Upper lobe of left lung (tissue), 6 donors: ENCODE data around the gene GALP. TPM values are rescaled to one million over a fixed set of nuclear protein-coding genes. Genes with fewer than 3 reads are reported as not detected.

Source experiments
- ATAC-seq, 2 donors: fragments of 200-7000 bp; cut with Tn5 transposase; one replicate each; pipeline ENCODE4 v1.9.1; 2022; ENCODE audit warnings: mild to moderate bottlenecking in 2 of 2, moderate library complexity in 2 of 2; ENCODE audit not compliant: low FRiP score in 2 of 2
- DNase-seq, 2 donors: peaks; one replicate each; pipeline ENCODE4 v3.0.0-alpha.2; 2019 to 2020
- H3K27ac ChIP-seq, 4 donors: fragments of 200-600 bp; sonication (generic); one replicate each; pipeline ENCODE4 v1.5.1; 2016 to 2019
- H3K27me3 ChIP-seq, 4 donors: fragments of 200-600 bp; sonication (generic); one replicate each; pipeline ENCODE4 v1.5.1; 2017 to 2019
- H3K36me3 ChIP-seq, 4 donors: fragments of 200-600 bp; sonication (generic); one replicate each; pipeline ENCODE4 v1.5.1; 2016 to 2019
- H3K4me1 ChIP-seq, 4 donors: fragments of 200-600 bp; sonication (generic); one replicate each; pipeline ENCODE4 v1.5.1; 2018 to 2019
- H3K4me3 ChIP-seq, 4 donors: fragments of 200-600 bp; sonication (generic); one replicate each; pipeline ENCODE4 v1.5.1; 2017 to 2019; ENCODE audit warnings: mild to moderate bottlenecking in 2 of 4, moderate library complexity in 1 of 4
- H3K9me3 ChIP-seq, 4 donors: fragments of 200-600 bp; sonication (generic); one replicate each; pipeline ENCODE4 v1.5.1; 2018 to 2019
- EP300 ChIP-seq, 4 donors: sonication (generic); formaldehyde crosslinking; IDR thresholded peaks; one replicate each; pipeline ENCODE4 v1.5.1; 2017; ENCODE audit warnings: antibody characterized with exemption in 4 of 4, control low read depth in 2 of 4
- POLR2A ChIP-seq, 4 donors: fragments of 450-650 bp; IDR thresholded peaks; one replicate each; pipeline ENCODE4 v1.5.1; 2016 to 2017; ENCODE audit warnings: antibody characterized with exemption in 4 of 4, mild to moderate bottlenecking in 2 of 4
- POLR2AphosphoS5 ChIP-seq, 2 donors: sonication (generic); formaldehyde crosslinking; IDR thresholded peaks; one replicate each; pipeline ENCODE4 v1.5.1; 2017; ENCODE audit warnings: antibody characterized with exemption in 2 of 2
- WGBS, 2 donors: methylation state at CpG; one replicate each; pipeline ENCODE4 v1.1.5; 2017 to 2018; 5-methylcytosine and 5-hydroxymethylcytosine counted together
- total RNA-seq, 6 donors: library from RNA; depleted of rRNA in 4 of 6; stranded (reverse); fragments of >200 nt in 4 of 6; gene quantifications; one replicate each; pipeline versions ENCODE4 v1.1.0 to v1.2.1, GENCODE V29; 2016 to 2021
- TF ChIP-seq, protein P1 (sequence below), 6 experiments: fragments of 450-650 bp in 4 of 6; fragments of 200-600 bp in 2 of 6; sonication (generic) in 2 of 6; IDR thresholded peaks; one replicate each; pipeline ENCODE4 v1.5.1; 2016 to 2019; ENCODE audit warnings: antibody characterized with exemption in 6 of 6
- donor health status: DM: no; HTN: no; CAD: no; lungs with moderate emphysema.
- donor health status: DM: no; HTN: yes; CAD: no; lungs with severe emphysema.

Gene GALP
- total RNA-seq, 6 donors from 2014 or later: not detected

DNA sequence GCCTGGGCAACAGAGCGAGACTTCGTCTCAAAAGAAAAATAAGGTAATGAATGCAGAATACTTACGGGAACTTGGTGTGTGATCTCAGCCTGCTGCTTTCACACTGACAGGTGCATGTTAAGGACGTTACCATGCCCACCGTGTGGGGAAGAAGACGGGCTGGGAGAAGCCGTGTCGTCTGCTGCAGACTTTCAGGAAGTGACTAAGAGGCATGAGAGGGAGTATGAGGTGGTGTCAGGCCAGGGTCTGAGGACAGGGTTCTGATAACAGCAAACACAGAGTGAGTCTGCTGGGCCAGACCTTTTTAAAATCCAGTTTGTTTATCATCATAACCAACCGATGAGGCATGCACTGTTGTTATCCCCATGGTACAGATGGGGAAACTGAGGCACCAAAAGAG lies 13.6 kb upstream of the GALP start:
- DNase-seq (no peak), ATAC-seq (no peak)
- Histone ChIP-seq H3K9me3 (no peaks in the 10 kb centered on the region), H3K4me1 (peaks cover under 1 to 7% (median 2%) of the 10 kb centered on the region in 4 donors), H3K27ac (no peak overlapping the region), H3K27me3 (no peaks in the 10 kb centered on the region), H3K36me3 (peaks cover 0 to 34% (median 21%) of the 10 kb centered on the region in 4 donors), H3K4me3 (no peak overlapping the region)
- 69% methylated on average over 9 of the region's 9 CpGs for WGBS, 2 donors
- TF ChIP-seq, protein P1, sequence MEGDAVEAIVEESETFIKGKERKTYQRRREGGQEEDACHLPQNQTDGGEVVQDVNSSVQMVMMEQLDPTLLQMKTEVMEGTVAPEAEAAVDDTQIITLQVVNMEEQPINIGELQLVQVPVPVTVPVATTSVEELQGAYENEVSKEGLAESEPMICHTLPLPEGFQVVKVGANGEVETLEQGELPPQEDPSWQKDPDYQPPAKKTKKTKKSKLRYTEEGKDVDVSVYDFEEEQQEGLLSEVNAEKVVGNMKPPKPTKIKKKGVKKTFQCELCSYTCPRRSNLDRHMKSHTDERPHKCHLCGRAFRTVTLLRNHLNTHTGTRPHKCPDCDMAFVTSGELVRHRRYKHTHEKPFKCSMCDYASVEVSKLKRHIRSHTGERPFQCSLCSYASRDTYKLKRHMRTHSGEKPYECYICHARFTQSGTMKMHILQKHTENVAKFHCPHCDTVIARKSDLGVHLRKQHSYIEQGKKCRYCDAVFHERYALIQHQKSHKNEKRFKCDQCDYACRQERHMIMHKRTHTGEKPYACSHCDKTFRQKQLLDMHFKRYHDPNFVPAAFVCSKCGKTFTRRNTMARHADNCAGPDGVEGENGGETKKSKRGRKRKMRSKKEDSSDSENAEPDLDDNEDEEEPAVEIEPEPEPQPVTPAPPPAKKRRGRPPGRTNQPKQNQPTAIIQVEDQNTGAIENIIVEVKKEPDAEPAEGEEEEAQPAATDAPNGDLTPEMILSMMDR (IDR thresholded peaks at IDR 0.05): no peak
- TF ChIP-seq POLR2A (IDR thresholded peaks at IDR 0.05) (no peak), EP300 (IDR thresholded peaks at IDR 0.05) (no peak), POLR2AphosphoS5 (IDR thresholded peaks at IDR 0.05) (no peak)

DNA sequence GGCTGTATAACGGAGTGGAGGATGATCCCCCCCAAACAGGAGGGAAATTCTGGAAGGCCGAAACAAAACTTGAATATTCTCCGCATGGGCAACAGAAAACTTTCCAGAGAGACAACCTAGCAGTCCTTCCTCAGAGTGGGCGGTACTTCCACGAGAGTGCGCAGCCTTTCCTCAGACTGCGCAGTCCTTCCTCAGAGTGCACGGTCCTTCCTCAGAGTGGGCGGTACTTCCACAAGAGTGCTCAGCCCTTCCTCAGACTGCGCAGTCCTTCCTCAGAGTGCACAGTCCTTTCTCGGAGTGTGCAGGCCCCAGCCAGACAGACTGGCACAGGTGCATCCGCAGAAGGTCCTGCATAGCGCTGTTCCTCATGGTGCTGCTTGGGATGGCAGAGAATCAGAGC lies 12.7 kb upstream of the GALP start:
- Histone ChIP-seq H3K4me1 (peaks cover 0 to under 1% (median 0%) of the 10 kb centered on the region in 4 donors), H3K27me3 (no peaks in the 10 kb centered on the region), H3K4me3 (no peak overlapping the region), H3K9me3 (no peaks in the 10 kb centered on the region), H3K36me3 (peaks cover 0 to 34% (median 21%) of the 10 kb centered on the region in 4 donors), H3K27ac (no peak overlapping the region)
- WGBS, 2 donors: 82 to 96% methylated on average over 9 to 11 of the region's 13 CpGs
- no peak for DNase-seq
- no peak for ATAC-seq
- TF ChIP-seq, protein P1 (IDR thresholded peaks at IDR 0.05): no peak
- TF ChIP-seq POLR2AphosphoS5 (IDR thresholded peaks at IDR 0.05) (no peak), POLR2A (IDR thresholded peaks at IDR 0.05) (no peak), EP300 (IDR thresholded peaks at IDR 0.05) (no peak)

DNA sequence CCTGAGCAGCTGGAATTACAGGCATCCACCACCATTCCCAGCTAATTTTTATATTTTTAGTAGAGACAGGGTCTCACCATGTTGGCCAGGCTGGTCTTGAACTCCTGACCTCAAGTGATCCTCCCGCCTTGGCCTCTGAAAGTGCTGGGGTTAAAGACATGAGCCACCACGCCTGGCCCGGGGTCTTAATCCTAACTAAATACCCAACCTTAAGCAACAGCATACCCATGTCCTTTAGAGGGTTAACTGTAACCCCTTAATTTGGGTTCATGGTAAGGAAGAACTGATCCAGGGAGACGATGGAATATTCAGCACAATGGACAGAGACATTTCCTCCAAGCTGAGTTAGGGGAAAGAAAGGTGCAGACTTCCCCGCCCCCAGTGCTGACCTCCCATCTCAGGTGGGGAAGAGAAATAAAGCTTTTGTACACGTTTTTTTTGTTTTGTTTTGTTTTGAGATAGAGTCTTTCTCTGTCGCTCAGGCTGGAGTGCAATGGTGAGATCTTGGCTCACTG lies 8.7 kb upstream of the GALP start:
- no peaks in the 10 kb centered on the region for H3K36me3 ChIP-seq
- no peak overlapping the region for H3K27ac ChIP-seq
- H3K4me3 ChIP-seq: no peak overlapping the region
- peaks cover 4 to 11% (median 7%) of the 10 kb centered on the region in 4 donors for H3K4me1 ChIP-seq
- DNase-seq: no peak
- 44 to 48% methylated on average over 7 of the region's 7 CpGs for WGBS, 2 donors
- no peaks in the 10 kb centered on the region for H3K27me3 ChIP-seq
- H3K9me3 ChIP-seq: no peaks in the 10 kb centered on the region
- ATAC-seq: no peak
- no peak for TF ChIP-seq EP300 (IDR thresholded peaks at IDR 0.05)

DNA sequence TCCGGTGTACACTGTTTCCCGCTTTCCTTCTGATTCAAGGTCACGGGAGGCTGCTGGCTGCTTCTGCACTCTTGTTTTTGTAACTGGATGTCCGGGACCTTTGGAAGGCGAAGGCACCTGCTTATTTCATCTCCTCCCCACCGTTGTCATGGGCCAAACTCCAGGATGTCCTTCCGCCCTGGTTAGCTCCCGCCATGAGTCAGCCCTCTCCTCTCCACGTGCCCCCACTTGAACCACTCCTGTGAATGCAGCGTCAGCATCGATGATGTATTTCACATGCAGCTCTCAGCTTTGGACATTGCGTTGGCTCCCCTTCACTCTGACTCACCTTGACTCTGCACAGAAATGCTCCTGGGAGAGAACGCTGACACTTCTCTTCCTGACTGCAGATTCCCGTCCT lies 5.5 kb upstream of the GALP start:
- Histone ChIP-seq H3K36me3 (no peaks in the 10 kb centered on the region), H3K27ac (peak overlapping the region in 2 of 4 donors; percentile 6 to 12), H3K9me3 (no peaks in the 10 kb centered on the region), H3K27me3 (no peaks in the 10 kb centered on the region), H3K4me3 (no peak overlapping the region), H3K4me1 (peaks cover 4 to 11% (median 7%) of the 10 kb centered on the region in 4 donors)
- peak; percentile 42 to 88 for ATAC-seq
- peak in 1 of 2 donors; percentile 87 for DNase-seq
- TF ChIP-seq, protein P1 (IDR thresholded peaks at IDR 0.05): peak in 1 of 6 experiments; percentile 8
- peak in 1 of 4 donors; percentile 17 for TF ChIP-seq POLR2A (IDR thresholded peaks at IDR 0.05)
- peak in 1 of 4 donors; percentile 81 for TF ChIP-seq EP300 (IDR thresholded peaks at IDR 0.05)
- peak; percentile 52 to 69 for TF ChIP-seq POLR2AphosphoS5 (IDR thresholded peaks at IDR 0.05)
- 54 to 72% methylated on average over 14 of the region's 14 CpGs for WGBS, 2 donors

DNA sequence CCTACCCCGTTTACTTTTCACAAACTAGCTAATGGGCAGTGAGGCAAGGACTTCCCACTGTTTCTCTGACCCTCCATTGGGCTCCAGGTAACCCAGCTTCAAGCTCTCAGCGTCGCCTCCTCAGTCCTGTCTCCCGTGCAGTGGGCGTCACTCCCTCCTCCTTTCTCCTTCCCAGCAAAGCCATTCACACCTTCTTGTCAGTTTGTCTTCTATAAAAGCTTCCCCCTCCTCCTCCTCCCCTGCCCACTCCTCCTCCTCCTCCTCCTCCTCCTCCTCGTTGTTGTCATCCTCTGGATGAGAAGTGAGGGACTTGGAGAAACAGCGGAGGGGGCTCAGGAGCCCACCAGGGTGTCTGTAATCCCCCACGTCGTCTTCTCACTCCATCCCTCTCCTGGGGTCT lies 1.7 kb upstream of the GALP start:
- Histone ChIP-seq H3K27ac (no peak overlapping the region), H3K9me3 (no peaks in the 10 kb centered on the region), H3K36me3 (no peaks in the 10 kb centered on the region), H3K27me3 (no peaks in the 10 kb centered on the region), H3K4me3 (no peak overlapping the region), H3K4me1 (peaks cover 4 to 11% (median 7%) of the 10 kb centered on the region in 4 donors)
- DNase-seq (no peak), ATAC-seq (no peak)
- TF ChIP-seq POLR2AphosphoS5 (IDR thresholded peaks at IDR 0.05) (no peak), EP300 (IDR thresholded peaks at IDR 0.05) (no peak), POLR2A (IDR thresholded peaks at IDR 0.05) (no peak)
- TF ChIP-seq, protein P1 (IDR thresholded peaks at IDR 0.05): no peak
- 18 to 21% methylated on average over 9 of the region's 9 CpGs for WGBS, 2 donors
